ENCODE data around the gene PIP4P1. TPM values are rescaled to one million over a fixed set of nuclear protein-coding genes. Genes with fewer than 3 reads are reported as not detected.

PIP4P1 gene
- total RNA-seq, 1 experiment from 2014 or later, result 32.4 TPM

- TF ChIP-seq EZH2 (IDR thresholded peaks at IDR 0.05; ENCODE audit: borderline replicate concordance, low read depth, low read length, poor library complexity, severe bottlenecking) (no peak), CTCF (conservative IDR thresholded peaks at IDR 0.05; ENCODE audit: low read depth, low read length) (no peak)
- POLR2A ChIA-PET (ENCODE audit: low non-redundant PET), result no interaction called here
These were observed 36.4 kb downstream of the PIP4P1 start for GRCh38 chr14:20424851-20425250.

GRCh38 chr14:20422886-20423285 is 38.3 kb downstream of the PIP4P1 start:
- POLR2A ChIA-PET (ENCODE audit: low non-redundant PET), result no interaction called here
- DNase-seq (ENCODE audit: low spot score), result no peak
- H3K4me1 ChIP-seq (ENCODE audit: insufficient read depth, low read length, poor library complexity, severe bottlenecking), result no peaks in the 10 kb centered on the region
- BruUV-seq (replicated peaks), result no TSS peak
- no peak for TF ChIP-seq CTCF (conservative IDR thresholded peaks at IDR 0.05; ENCODE audit: low read depth, low read length)
- no peak for TF ChIP-seq EZH2 (IDR thresholded peaks at IDR 0.05; ENCODE audit: borderline replicate concordance, low read depth, low read length, poor library complexity, severe bottlenecking)
- CTCF ChIA-PET, result no interaction called here
- no peaks in the 10 kb centered on the region for H3K27me3 ChIP-seq (replicated peaks; ENCODE audit: insufficient read depth, low read depth, low read length, poor library complexity)
- intact Hi-C loops (cut with micrococcal nuclease; ENCODE audit: unreplicated experiment), result no loop called here
- no peak overlapping the region for H3K4me3 ChIP-seq (ENCODE audit: low read depth, low read length, poor library complexity, severe bottlenecking)
- no peaks in the 10 kb centered on the region for H3K36me3 ChIP-seq (ENCODE audit: insufficient read depth, low read length, poor library complexity, severe bottlenecking)
- no peak overlapping the region for H3K27ac ChIP-seq (ENCODE audit: low read depth, low read length, poor library complexity, severe bottlenecking)
- H3K9me3 ChIP-seq (ENCODE audit: low read depth, low read length, poor library complexity, severe bottlenecking), result no peaks in the 10 kb centered on the region

More at GRCh38 chr14:20424851-20425250, 36.4 kb downstream of the PIP4P1 start:
- Histone ChIP-seq H3K27me3 (replicated peaks; ENCODE audit: insufficient read depth, low read depth, low read length, poor library complexity) (no peaks in the 10 kb centered on the region), H3K9me3 (ENCODE audit: low read depth, low read length, poor library complexity, severe bottlenecking) (no peaks in the 10 kb centered on the region), H3K36me3 (ENCODE audit: insufficient read depth, low read length, poor library complexity, severe bottlenecking) (no peaks in the 10 kb centered on the region), H3K27ac (ENCODE audit: low read depth, low read length, poor library complexity, severe bottlenecking) (no peak overlapping the region), H3K4me3 (ENCODE audit: low read depth, low read length, poor library complexity, severe bottlenecking) (no peak overlapping the region), H3K4me1 (ENCODE audit: insufficient read depth, low read length, poor library complexity, severe bottlenecking) (no peaks in the 10 kb centered on the region)
- CTCF ChIA-PET, result no interaction called here
- BruUV-seq (replicated peaks), result no TSS peak
- intact Hi-C loops (cut with micrococcal nuclease; ENCODE audit: unreplicated experiment), result no loop called here
- DNase-seq (ENCODE audit: low spot score), result no peak

GRCh38 chr14:20421267-20421666 is 40.0 kb downstream of the PIP4P1 start:
- no peak for DNase-seq (ENCODE audit: low spot score)
- intact Hi-C loops (cut with micrococcal nuclease; ENCODE audit: unreplicated experiment), result no loop called here
- no TSS peak for BruUV-seq (replicated peaks)
- H3K4me3 ChIP-seq (ENCODE audit: low read depth, low read length, poor library complexity, severe bottlenecking), result no peak overlapping the region
- POLR2A ChIA-PET (ENCODE audit: low non-redundant PET), result interaction anchor here (0.6 kb wide), 1 partner anchor 49 kb away, joined by 3 read pairs; no protein-coding TSS in a partner anchor
- CTCF ChIA-PET, result interaction anchor here (0.7 kb wide), 1 partner anchor 188 kb away, joined by 3 read pairs; no protein-coding TSS in a partner anchor
- TF ChIP-seq CTCF (conservative IDR thresholded peaks at IDR 0.05; ENCODE audit: low read depth, low read length) (no peak), EZH2 (IDR thresholded peaks at IDR 0.05; ENCODE audit: borderline replicate concordance, low read depth, low read length, poor library complexity, severe bottlenecking) (no peak)
- no peaks in the 10 kb centered on the region for H3K27me3 ChIP-seq (replicated peaks; ENCODE audit: insufficient read depth, low read depth, low read length, poor library complexity)
- H3K27ac ChIP-seq (ENCODE audit: low read depth, low read length, poor library complexity, severe bottlenecking), result no peak overlapping the region
- H3K36me3 ChIP-seq (ENCODE audit: insufficient read depth, low read length, poor library complexity, severe bottlenecking), result no peaks in the 10 kb centered on the region
- no peaks in the 10 kb centered on the region for H3K9me3 ChIP-seq (ENCODE audit: low read depth, low read length, poor library complexity, severe bottlenecking)
- H3K4me1 ChIP-seq (ENCODE audit: insufficient read depth, low read length, poor library complexity, severe bottlenecking), result no peaks in the 10 kb centered on the region

All from A673 (cell line).